ENCODE measurements around the gene ZDHHC7.

- TF ChIP-seq ZNF274 (IDR thresholded peaks at IDR 0.05; ENCODE audit: low read length) (no peak), ZNF274 (tag by site-specific recombination; IDR thresholded peaks at IDR 0.05; ENCODE audit: borderline replicate concordance) (no peak), ZNF354C (tag by site-specific recombination; IDR thresholded peaks at IDR 0.05; ENCODE audit: borderline replicate concordance, low read depth) (no peak)
Observed at GRCh38 chr16:84928679-84929420, 82.5 kb downstream of the ZDHHC7 start.

All from HEK293 (cell line).